PFSK-1 (cell line): ENCODE measurements around the gene BCKDK.

Experiments
- FOXP2 ChIP-seq: optimal IDR thresholded peaks from 2 replicates; pipeline ENCODE3; 2011; ENCODE audit warnings: borderline replicate concordance, control low read depth, inconsistent platforms; ENCODE audit not compliant: insufficient read depth; ENCODE audit errors: extremely low read length, extremely low read depth
- POLR2AphosphoS5 ChIP-seq: IDR thresholded peaks from 2 replicates; pipeline ENCODE4 v1.6.1; 2012; ENCODE audit warnings: low read depth, mild to moderate bottlenecking, control low read depth, low read length, moderate library complexity
- TAF1 ChIP-seq: IDR thresholded peaks from 2 replicates; pipeline ENCODE4 v1.6.1; 2012; ENCODE audit warnings: low read length, control low read depth, borderline replicate concordance; ENCODE audit not compliant: insufficient read depth
- TF ChIP-seq, protein P1 (sequence below), 2 experiments: IDR thresholded peaks; 2 replicates each; pipeline versions ENCODE4 v1.6.1 to v1.8.0; 2011 to 2012; ENCODE audit warnings: low read depth in 2 of 2, low read length in 2 of 2, control low read depth in 1 of 2, inconsistent platforms in 1 of 2, mild to moderate bottlenecking in 1 of 2, moderate library complexity in 1 of 2; ENCODE audit not compliant: insufficient read depth in 1 of 2

DNA sequence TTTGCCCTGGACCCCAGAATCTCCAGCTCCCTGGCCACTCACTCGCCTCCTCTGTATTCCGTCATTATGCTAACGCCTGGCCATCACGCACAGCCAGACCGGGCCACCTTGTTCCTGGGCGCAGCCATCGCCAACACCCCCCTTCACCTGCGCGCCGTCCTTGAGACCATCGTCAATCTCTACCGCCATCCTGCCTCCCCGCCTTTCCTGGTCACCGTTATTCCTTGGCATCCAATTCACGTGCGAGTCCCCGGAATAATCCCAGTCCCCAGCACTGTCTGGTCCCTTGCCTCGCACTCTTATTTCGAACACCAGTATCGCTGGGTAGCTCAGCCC is 14.1 kb upstream of the BCKDK start:
- no peak for TF ChIP-seq POLR2AphosphoS5
- no peak for TF ChIP-seq TAF1
- TF ChIP-seq FOXP2 = no peak
- TF ChIP-seq, protein P1, sequence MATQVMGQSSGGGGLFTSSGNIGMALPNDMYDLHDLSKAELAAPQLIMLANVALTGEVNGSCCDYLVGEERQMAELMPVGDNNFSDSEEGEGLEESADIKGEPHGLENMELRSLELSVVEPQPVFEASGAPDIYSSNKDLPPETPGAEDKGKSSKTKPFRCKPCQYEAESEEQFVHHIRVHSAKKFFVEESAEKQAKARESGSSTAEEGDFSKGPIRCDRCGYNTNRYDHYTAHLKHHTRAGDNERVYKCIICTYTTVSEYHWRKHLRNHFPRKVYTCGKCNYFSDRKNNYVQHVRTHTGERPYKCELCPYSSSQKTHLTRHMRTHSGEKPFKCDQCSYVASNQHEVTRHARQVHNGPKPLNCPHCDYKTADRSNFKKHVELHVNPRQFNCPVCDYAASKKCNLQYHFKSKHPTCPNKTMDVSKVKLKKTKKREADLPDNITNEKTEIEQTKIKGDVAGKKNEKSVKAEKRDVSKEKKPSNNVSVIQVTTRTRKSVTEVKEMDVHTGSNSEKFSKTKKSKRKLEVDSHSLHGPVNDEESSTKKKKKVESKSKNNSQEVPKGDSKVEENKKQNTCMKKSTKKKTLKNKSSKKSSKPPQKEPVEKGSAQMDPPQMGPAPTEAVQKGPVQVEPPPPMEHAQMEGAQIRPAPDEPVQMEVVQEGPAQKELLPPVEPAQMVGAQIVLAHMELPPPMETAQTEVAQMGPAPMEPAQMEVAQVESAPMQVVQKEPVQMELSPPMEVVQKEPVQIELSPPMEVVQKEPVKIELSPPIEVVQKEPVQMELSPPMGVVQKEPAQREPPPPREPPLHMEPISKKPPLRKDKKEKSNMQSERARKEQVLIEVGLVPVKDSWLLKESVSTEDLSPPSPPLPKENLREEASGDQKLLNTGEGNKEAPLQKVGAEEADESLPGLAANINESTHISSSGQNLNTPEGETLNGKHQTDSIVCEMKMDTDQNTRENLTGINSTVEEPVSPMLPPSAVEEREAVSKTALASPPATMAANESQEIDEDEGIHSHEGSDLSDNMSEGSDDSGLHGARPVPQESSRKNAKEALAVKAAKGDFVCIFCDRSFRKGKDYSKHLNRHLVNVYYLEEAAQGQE (IDR thresholded peaks at IDR 0.05; ENCODE audit: insufficient read depth in 1 of 2, low read depth in 2 of 2, low read length in 2 of 2) = no peak
